Measurements from ENCODE around the gene SERTAD4.

- TF ChIP-seq GATA2 (IDR thresholded peaks at IDR 0.05; ENCODE audit: low read depth, low read length) = no peak
- TF ChIP-seq GATA3 (IDR thresholded peaks at IDR 0.05; ENCODE audit: low read depth, low read length) = no peak
Measured at GRCh38 chr1:210293171-210293607, 60.6 kb downstream of the SERTAD4 start.
